Stomach (tissue), 19 donors: ENCODE data around the gene TAL2. TPM values are rescaled to one million over a fixed set of nuclear protein-coding genes. Genes with fewer than 3 reads are reported as not detected.

ENCODE experiments used
- DNase-seq, 2 donors: peaks; one replicate each; pipeline versions ENCODE4 v3.0.0 to v3.0.0-alpha.2; 2013 to 2019
- H3K27ac ChIP-seq, 5 donors: fragments of 200-600 bp in 4 of 5; sonication (generic) in 4 of 5; one replicate each; pipeline ENCODE4 v1.5.1; 2013 to 2019; ENCODE audit warnings: mild to moderate bottlenecking in 1 of 5, moderate library complexity in 1 of 5
- H3K27me3 ChIP-seq, 3 donors: fragments of 200-600 bp; sonication (generic); one replicate each; pipeline ENCODE4 v1.5.1; 2017 to 2019; ENCODE audit warnings: mixed run types in 1 of 3
- H3K36me3 ChIP-seq, 4 donors: fragments of 200-600 bp; sonication (generic); 1 replicate in 3 of 4; 2 replicates in 1 of 4; pipeline ENCODE4 v1.5.1; 2016 to 2019
- H3K4me1 ChIP-seq, 4 donors: fragments of 200-600 bp; sonication (generic); one replicate each; pipeline ENCODE4 v1.5.1; 2016 to 2019
- H3K4me3 ChIP-seq, 4 donors: fragments of 200-600 bp; sonication (generic) in 3 of 4; one replicate each; pipeline ENCODE4 v1.5.1; 2016 to 2019; ENCODE audit warnings: mild to moderate bottlenecking in 1 of 4
- H3K9me3 ChIP-seq, 4 donors: fragments of 200-600 bp; sonication (generic); one replicate each; pipeline ENCODE4 v1.5.1; 2016 to 2019
- CTCF ChIP-seq, 7 experiments: fragments of 450-650 bp in 4 of 7; fragments of 200-600 bp in 3 of 7; sonication (generic) in 3 of 7; IDR thresholded peaks; one replicate each; pipeline ENCODE4 v1.5.1; 2016 to 2019; ENCODE audit warnings: antibody characterized with exemption in 7 of 7, control low read depth in 2 of 7, mild to moderate bottlenecking in 1 of 7
- EP300 ChIP-seq: sonication (generic); formaldehyde crosslinking; IDR thresholded peaks from one replicate; pipeline ENCODE4 v1.6.1; 2017; ENCODE audit warnings: antibody characterized with exemption
- POLR2A ChIP-seq, 4 donors: fragments of 450-650 bp; IDR thresholded peaks; one replicate each; pipeline ENCODE4 v1.6.1; 2016; ENCODE audit warnings: antibody characterized with exemption in 4 of 4, control low read depth in 2 of 4, mild to moderate bottlenecking in 1 of 4, moderate library complexity in 1 of 4
- POLR2AphosphoS5 ChIP-seq, 3 donors: sonication (generic); formaldehyde crosslinking; IDR thresholded peaks; one replicate each; pipeline ENCODE4 v1.6.1; 2016; ENCODE audit warnings: antibody characterized with exemption in 3 of 3
- WGBS, 5 donors: extraction: QIAGEN DNeasy Blood & Tissue Kit in 3 of 5; methylation state at CpG; one replicate each; pipeline versions ENCODE4 v1.1.5 to v1.1.7; 2013 to 2018; 5-methylcytosine and 5-hydroxymethylcytosine counted together
- intact Hi-C: fragments of 100-400 bp; cut with DNase I; formaldehyde crosslinking; loops from one replicate; pipeline ENCODE4 v1.15.1; 2023; ENCODE audit warnings: low total_unique reads
- long read RNA-seq, 10 donors: transcript quantifications; one replicate each; lab custom pipeline, GENCODE V29; 2026
- polyA plus RNA-seq, 3 donors: library from polyadenylated mRNA; stranded (reverse); fragments of 200-250 nt; gene quantifications; one replicate each; pipeline ENCODE4 v1.2.3, GENCODE V29; 2013
- total RNA-seq, 5 donors: library from RNA; depleted of rRNA; stranded (reverse); fragments of >200 nt; gene quantifications; one replicate each; pipeline versions ENCODE4 v1.1.0 to v1.2.3, GENCODE V29; 2014 to 2016
- donor health status: healthy with polysubstance abuse.
- donor health status: Bipolar disorder and iron deficiency.
- donor health status: healthy.

The TAL2 gene
- total RNA-seq, result 1 to 10 TPM in 1 of 5 donors, not detected in 4; 1.3 TPM
- polyA plus RNA-seq, result not detected
- long read RNA-seq, donor 1, result 0 reads
- long read RNA-seq, donor 2, result 0 reads
- long read RNA-seq, donor 3, result 0 reads
- long read RNA-seq, donor 4, result 0 reads
- long read RNA-seq, donor 5, partial matches to known transcripts, result 0 of 1 reads
- long read RNA-seq, donor 5, other reads (novel, unspliced or antisense), result 0 of 1 reads
- long read RNA-seq, donor 6, result 0 reads
- long read RNA-seq, donor 7, result 0 reads
- long read RNA-seq, donor 8, result 0 reads
- long read RNA-seq, donor 9, partial matches to known transcripts, result 0 of 1 reads
- long read RNA-seq, donor 9, other reads (novel, unspliced or antisense), result 0 of 1 reads
- long read RNA-seq, donor 10, result 0 reads

DNA sequence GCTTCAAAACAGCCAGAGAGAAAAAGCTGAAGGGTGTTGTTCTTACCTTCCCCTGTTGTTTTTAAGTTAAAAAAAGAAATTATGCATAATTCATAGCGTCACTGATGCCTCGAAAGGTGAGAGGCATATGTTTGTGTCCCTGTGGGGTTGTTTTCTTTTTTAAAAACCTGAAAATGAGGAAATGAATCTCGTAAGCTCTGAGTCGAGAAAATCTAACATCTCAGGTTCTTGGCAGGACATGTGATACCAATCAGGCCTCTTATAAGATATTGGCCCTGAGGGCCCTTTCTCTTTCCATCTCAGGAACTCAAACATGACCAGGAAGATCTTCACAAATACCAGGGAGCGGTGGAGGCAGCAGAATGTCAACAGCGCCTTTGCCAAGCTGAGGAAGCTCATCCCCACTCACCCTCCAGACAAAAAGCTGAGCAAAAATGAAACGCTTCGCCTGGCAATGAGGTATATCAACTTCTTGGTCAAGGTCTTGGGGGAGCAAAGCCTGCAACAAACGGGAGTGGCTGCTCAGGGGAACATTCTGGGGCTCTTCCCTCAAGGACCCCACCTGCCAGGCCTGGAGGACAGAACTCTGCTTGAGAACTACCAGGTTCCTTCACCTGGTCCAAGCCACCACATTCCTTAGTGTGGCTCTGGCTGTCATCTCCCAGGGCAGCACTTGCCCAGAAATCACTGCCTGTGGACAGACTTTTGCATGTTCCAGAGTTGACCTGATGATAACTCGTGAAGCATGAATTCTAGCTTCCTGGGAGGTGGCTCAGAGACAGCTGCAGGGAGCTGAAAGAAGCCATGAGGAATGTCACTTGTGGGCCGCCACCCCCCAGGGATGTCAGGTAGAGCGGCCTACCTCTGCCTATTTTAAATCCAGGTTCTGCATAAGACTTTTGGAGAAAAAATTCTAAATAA lies at the start of gene TAL2:
Gene TAL2 (plus strand): TSS at position 274 of the 921 bp plus-strand sequence. CDS start 40 bp downstream, at position 314.
- Histone ChIP-seq H3K27me3 (peaks cover 0 to 30% (median 1%) of the 10 kb centered on the region in 3 donors), H3K36me3 (no peaks in the 10 kb centered on the region), H3K4me1 (no peaks in the 10 kb centered on the region), H3K27ac (no peak within 1 kb of the TSS), H3K9me3 (no peaks in the 10 kb centered on the region), H3K4me3 (no peak within 1 kb of the TSS)
- intact Hi-C loops, result no loop called here
- DNase-seq, result no peak
- WGBS, 5 donors, result 80 to 91% (median 87%) methylated on average over 12 of the region's 12 CpGs
- no peak for TF ChIP-seq POLR2A (IDR thresholded peaks at IDR 0.05)
- no peak for TF ChIP-seq EP300
- no peak for TF ChIP-seq CTCF (IDR thresholded peaks at IDR 0.05)
- no peak for TF ChIP-seq POLR2AphosphoS5 (IDR thresholded peaks at IDR 0.05)

DNA sequence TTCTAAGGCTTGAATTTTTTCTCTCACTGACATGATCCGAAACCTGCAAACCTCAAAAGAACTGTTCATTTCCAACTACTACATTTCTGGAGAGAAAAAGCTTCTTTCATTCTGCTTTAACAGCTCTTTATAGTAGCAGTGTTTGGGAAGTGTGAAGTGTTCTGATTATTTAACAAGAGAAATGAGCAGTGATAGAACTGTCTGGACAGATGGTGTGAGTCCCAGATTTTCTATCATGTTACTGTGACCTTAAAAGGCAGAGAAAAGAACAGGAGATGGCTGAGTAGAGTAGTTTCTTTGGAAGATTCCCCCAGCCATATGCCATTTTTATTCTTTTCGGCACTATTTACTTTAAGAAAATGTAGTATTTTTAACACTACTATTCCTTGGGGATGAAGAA lies 41.3 kb upstream of the TAL2 start:
- WGBS, 5 donors, result 92 to 97% (median 97%) methylated on average over 2 of the region's 2 CpGs
- Histone ChIP-seq H3K4me3 (no peak overlapping the region), H3K9me3 (no peaks in the 10 kb centered on the region), H3K27ac (no peak overlapping the region), H3K36me3 (peaks cover 0 to 36% (median 19%) of the 10 kb centered on the region in 4 donors), H3K4me1 (no peaks in the 10 kb centered on the region), H3K27me3 (no peaks in the 10 kb centered on the region)
- TF ChIP-seq POLR2A (IDR thresholded peaks at IDR 0.05) (no peak), CTCF (IDR thresholded peaks at IDR 0.05) (no peak), POLR2AphosphoS5 (IDR thresholded peaks at IDR 0.05) (no peak)
- intact Hi-C loops, result no loop called here
- no peak for DNase-seq

GRCh38 chr9:105625088-105625487 lies 37.2 kb upstream of the TAL2 start:
- WGBS, 5 donors, result 76 to 88% (median 84%) methylated on average over 1 of the region's 1 CpG
- Histone ChIP-seq H3K27ac (no peak overlapping the region), H3K4me1 (no peaks in the 10 kb centered on the region), H3K9me3 (no peaks in the 10 kb centered on the region), H3K36me3 (peaks cover 0 to 47% (median 27%) of the 10 kb centered on the region in 4 donors), H3K4me3 (no peak overlapping the region), H3K27me3 (no peaks in the 10 kb centered on the region)
- DNase-seq, result no peak
- intact Hi-C loops, result no loop called here
- no peak for TF ChIP-seq POLR2A (IDR thresholded peaks at IDR 0.05)

DNA sequence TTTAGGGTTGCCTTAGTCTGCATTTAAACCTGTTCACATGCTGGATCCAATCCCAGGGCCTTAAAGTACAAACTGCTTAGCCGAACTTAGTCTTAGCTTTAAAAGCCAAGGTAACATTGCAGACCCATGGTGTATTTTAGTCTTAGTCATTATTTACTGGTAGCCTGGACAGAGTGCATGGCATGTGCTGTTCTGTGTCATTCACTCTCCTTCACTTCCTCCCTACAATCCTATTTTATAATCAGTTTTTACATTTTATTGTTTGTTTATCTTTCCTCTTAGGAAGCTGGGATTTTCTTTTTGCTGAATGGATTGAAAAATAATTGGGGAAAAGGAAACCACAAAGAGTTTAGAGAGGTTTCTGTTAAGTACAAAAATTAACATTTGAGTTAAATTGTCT lies 29.4 kb upstream of the TAL2 start:
- Histone ChIP-seq H3K4me3 (no peak overlapping the region), H3K27me3 (no peaks in the 10 kb centered on the region), H3K4me1 (no peaks in the 10 kb centered on the region), H3K27ac (no peak overlapping the region), H3K9me3 (no peaks in the 10 kb centered on the region), H3K36me3 (peaks cover 0 to 42% (median 37%) of the 10 kb centered on the region in 4 donors)
- 82 to 89% (median 85%) methylated on average over 1 of the region's 1 CpG for WGBS, 5 donors
- intact Hi-C loops, result no loop called here
- DNase-seq, result no peak
- TF ChIP-seq POLR2AphosphoS5 (IDR thresholded peaks at IDR 0.05) (no peak), POLR2A (IDR thresholded peaks at IDR 0.05) (no peak)

GRCh38 chr9:105633411-105633810 lies 28.8 kb upstream of the TAL2 start:
- DNase-seq, result no peak
- no peak overlapping the region for H3K27ac ChIP-seq
- intact Hi-C loops, result no loop called here
- H3K27me3 ChIP-seq, result no peaks in the 10 kb centered on the region
- TF ChIP-seq POLR2AphosphoS5 (IDR thresholded peaks at IDR 0.05), result no peak
- no peak for TF ChIP-seq POLR2A (IDR thresholded peaks at IDR 0.05)
- TF ChIP-seq EP300, result no peak
- TF ChIP-seq CTCF (IDR thresholded peaks at IDR 0.05), result no peak
- WGBS, 5 donors, result 81 to 87% (median 83%) methylated on average over 3 of the region's 3 CpGs
- no peaks in the 10 kb centered on the region for H3K4me1 ChIP-seq
- peaks cover 0 to 45% (median 40%) of the 10 kb centered on the region in 4 donors for H3K36me3 ChIP-seq
- H3K4me3 ChIP-seq, result no peak overlapping the region
- no peaks in the 10 kb centered on the region for H3K9me3 ChIP-seq
